Neural cell (in vitro differentiated cells): ENCODE data around the gene FBN1. TPM values are rescaled to one million over a fixed set of nuclear protein-coding genes. Genes with fewer than 3 reads are reported as not detected.

Experiments
- H2AFZ ChIP-seq: fragments of 200-600, 300-800 bp; sonication (generic), shearing (Covaris generic); 2 replicates; pipeline ENCODE4 v1.6.0; 2014; ENCODE audit warnings: low read depth, mild to moderate bottlenecking, antibody characterized with exemption, low read length, moderate library complexity
- H3F3A ChIP-seq: fragments of 200-600 bp; shearing (Covaris generic); 2 replicates; pipeline ENCODE4 v1.6.1; 2016; ENCODE audit warnings: mild to moderate bottlenecking, moderate library complexity, mixed read lengths, antibody characterized with exemption, low read length; ENCODE audit not compliant: insufficient read depth, poor library complexity, severe bottlenecking
- H3K27ac ChIP-seq: fragments of 200-600, 300-800 bp; sonication (generic), shearing (Covaris generic); 2 replicates; pipeline ENCODE4 v1.5.1; 2014; ENCODE audit warnings: mild to moderate bottlenecking, low read length, moderate library complexity
- H3K27me3 ChIP-seq: fragments of 300-800, 200-600 bp; sonication (generic), shearing (Covaris generic); 2 replicates; pipeline ENCODE4 v1.6.0; 2014; ENCODE audit warnings: mild to moderate bottlenecking, low read depth, low read length, moderate library complexity; ENCODE audit not compliant: insufficient read depth
- H3K36me3 ChIP-seq: fragments of 300-800, 200-600 bp; sonication (generic), shearing (Covaris generic); 2 replicates; pipeline ENCODE4 v1.5.1; 2014; ENCODE audit warnings: mild to moderate bottlenecking, antibody characterized with exemption, low read length, moderate library complexity; ENCODE audit not compliant: insufficient read depth
- H3K4me2 ChIP-seq: fragments of 300-800, 200-600 bp; sonication (generic), shearing (Covaris generic); 2 replicates; pipeline ENCODE4 v1.6.0; 2014; ENCODE audit warnings: mild to moderate bottlenecking, low read length
- H3K4me3 ChIP-seq: fragments of 300-800, 200-600 bp; sonication (generic), shearing (Covaris generic); 2 replicates; pipeline ENCODE4 v1.5.1; 2014; ENCODE audit warnings: mild to moderate bottlenecking, low read length, moderate library complexity
- H3K79me2 ChIP-seq: fragments of 200-600 bp; shearing (Covaris generic); replicated peaks from 2 replicates; pipeline ENCODE4 v1.6.0; 2014; ENCODE audit warnings: mild to moderate bottlenecking, low read length, moderate library complexity; ENCODE audit not compliant: insufficient read depth
- H3K9ac ChIP-seq: fragments of 300-800, 200-600 bp; sonication (generic), shearing (Covaris generic); 2 replicates; pipeline ENCODE4 v1.6.1; 2016; ENCODE audit warnings: mild to moderate bottlenecking, low read length, mixed read lengths
- H3K9me2 ChIP-seq: fragments of 200-600 bp; shearing (Covaris generic); 2 replicates; pipeline ENCODE4 v1.6.1; 2016; ENCODE audit warnings: mild to moderate bottlenecking, low read length, mixed read lengths; ENCODE audit not compliant: insufficient read depth
- H3K9me3 ChIP-seq: fragments of 200-600, 300-800 bp; sonication (generic), shearing (Covaris generic); 2 replicates; pipeline ENCODE4 v1.6.1; 2016; ENCODE audit warnings: mild to moderate bottlenecking, mixed run types, low read length, moderate library complexity, mixed read lengths
- H4K20me1 ChIP-seq: fragments of 200-600 bp; shearing (Covaris generic); 2 replicates; pipeline ENCODE4 v1.6.1; 2016; ENCODE audit warnings: mild to moderate bottlenecking, mixed run types; ENCODE audit not compliant: insufficient read depth
- EP300 ChIP-seq: fragments of 450-650 bp; conservative IDR thresholded peaks from 2 replicates; pipeline ENCODE4 v1.6.1; 2014; ENCODE audit warnings: antibody characterized with exemption, mild to moderate bottlenecking, moderate library complexity; ENCODE audit not compliant: poor library complexity, severe bottlenecking
- EZH2 ChIP-seq: fragments of 200-600, 300-800 bp; shearing (Covaris generic), sonication (generic); IDR thresholded peaks from 2 replicates; pipeline ENCODE4 v1.6.1; 2014; ENCODE audit warnings: antibody characterized with exemption, low read length, borderline replicate concordance, mild to moderate bottlenecking; ENCODE audit not compliant: insufficient read depth, poor library complexity, severe bottlenecking
- MXI1 ChIP-seq: fragments of 450-650 bp; conservative IDR thresholded peaks from 2 replicates; pipeline ENCODE4 v1.6.1; 2014; ENCODE audit warnings: antibody characterized with exemption, mild to moderate bottlenecking; ENCODE audit not compliant: poor library complexity, severe bottlenecking
- POLR2AphosphoS5 ChIP-seq: IDR thresholded peaks from 2 replicates; pipeline ENCODE4 v1.6.1; 2012
- RAD21 ChIP-seq: fragments of 450-650 bp; conservative IDR thresholded peaks from 2 replicates; pipeline ENCODE4 v1.6.1; 2014; ENCODE audit warnings: antibody characterized with exemption, mild to moderate bottlenecking, moderate library complexity
- SMC3 ChIP-seq: fragments of 450-650 bp; conservative IDR thresholded peaks from 2 replicates; pipeline ENCODE4 v1.6.1; 2014; ENCODE audit warnings: antibody characterized with exemption, mild to moderate bottlenecking, moderate library complexity; ENCODE audit not compliant: poor library complexity
- TAF1 ChIP-seq: IDR thresholded peaks from 2 replicates; pipeline ENCODE4 v1.6.1; 2012; ENCODE audit warnings: low read depth
- polyA plus RNA-seq: library from polyadenylated mRNA; depleted of rRNA; stranded (reverse); fragments of >200 nt; gene quantifications from 2 replicates; pipeline ENCODE4 v1.2.3, GENCODE V29; 2014
- TF ChIP-seq, protein P1 (sequence below): IDR thresholded peaks from 2 replicates; pipeline ENCODE4 v1.6.1; 2012; ENCODE audit warnings: borderline replicate concordance
- TF ChIP-seq, protein P2 (sequence below): fragments of 450-650 bp; IDR thresholded peaks from 2 replicates; pipeline ENCODE4 v1.5.1; 2014; ENCODE audit warnings: antibody characterized with exemption, mild to moderate bottlenecking, moderate library complexity; ENCODE audit not compliant: poor library complexity, severe bottlenecking

FBN1 gene
- polyA plus RNA-seq, 1 donor from 2014 or later, result 22.0 TPM

DNA sequence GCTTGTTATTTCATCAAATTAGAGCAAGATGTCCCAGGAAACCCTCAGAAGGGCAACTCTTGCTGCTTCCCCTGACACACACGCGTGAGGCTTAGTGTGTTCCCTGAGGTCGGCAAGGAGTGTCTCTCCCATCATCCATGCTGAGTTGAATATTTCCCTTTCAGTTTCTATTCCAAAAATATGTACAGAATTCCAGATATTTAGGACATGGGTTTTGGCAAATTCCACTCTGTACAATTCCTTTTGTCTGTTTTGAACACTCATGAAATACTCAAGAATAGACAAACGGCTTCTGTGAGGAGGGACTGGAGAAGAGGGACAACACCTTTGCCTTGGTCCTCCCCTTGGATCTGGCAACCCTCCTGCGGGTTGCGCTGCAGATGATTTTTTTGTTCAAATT lies 176.2 kb downstream of the FBN1 start:
- H3K4me2 ChIP-seq, result no peak overlapping the region

DNA sequence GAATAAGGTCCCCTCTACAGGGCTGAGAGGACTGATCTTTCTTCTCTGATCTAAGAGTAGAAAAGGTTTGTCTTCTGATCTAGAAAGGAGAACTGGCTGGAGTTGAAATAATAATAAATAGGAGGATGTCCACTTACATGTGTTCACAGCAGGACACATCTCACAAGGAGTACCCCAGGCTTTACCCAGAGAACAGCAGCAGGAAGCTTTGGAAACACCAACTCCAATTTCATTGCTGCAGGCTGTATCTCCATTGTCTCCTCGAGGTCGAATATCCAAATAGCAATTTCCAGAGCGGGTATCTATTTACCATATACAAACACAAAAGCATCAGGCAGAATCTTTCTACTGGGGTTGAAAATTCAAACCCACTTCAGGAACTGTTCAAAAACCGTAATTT lies 177.7 kb downstream of the FBN1 start:
- Histone ChIP-seq H3K9me3 (no peaks in the 10 kb centered on the region), H3K4me3 (no peak overlapping the region), H2AFZ (no peak overlapping the region), H3K79me2 (no peaks in the 10 kb centered on the region), H3K9ac (no peak overlapping the region), H3K27me3 (no peaks in the 10 kb centered on the region), H3K27ac (no peak overlapping the region), H4K20me1 (no peaks in the 10 kb centered on the region), H3K4me2 (no peak overlapping the region), H3K36me3 (peaks cover 3% of the 10 kb centered on the region), H3F3A (no peaks in the 10 kb centered on the region), H3K9me2 (no peaks in the 10 kb centered on the region)
- no peak for TF ChIP-seq EP300
- TF ChIP-seq MXI1, result no peak
- TF ChIP-seq, protein P1, sequence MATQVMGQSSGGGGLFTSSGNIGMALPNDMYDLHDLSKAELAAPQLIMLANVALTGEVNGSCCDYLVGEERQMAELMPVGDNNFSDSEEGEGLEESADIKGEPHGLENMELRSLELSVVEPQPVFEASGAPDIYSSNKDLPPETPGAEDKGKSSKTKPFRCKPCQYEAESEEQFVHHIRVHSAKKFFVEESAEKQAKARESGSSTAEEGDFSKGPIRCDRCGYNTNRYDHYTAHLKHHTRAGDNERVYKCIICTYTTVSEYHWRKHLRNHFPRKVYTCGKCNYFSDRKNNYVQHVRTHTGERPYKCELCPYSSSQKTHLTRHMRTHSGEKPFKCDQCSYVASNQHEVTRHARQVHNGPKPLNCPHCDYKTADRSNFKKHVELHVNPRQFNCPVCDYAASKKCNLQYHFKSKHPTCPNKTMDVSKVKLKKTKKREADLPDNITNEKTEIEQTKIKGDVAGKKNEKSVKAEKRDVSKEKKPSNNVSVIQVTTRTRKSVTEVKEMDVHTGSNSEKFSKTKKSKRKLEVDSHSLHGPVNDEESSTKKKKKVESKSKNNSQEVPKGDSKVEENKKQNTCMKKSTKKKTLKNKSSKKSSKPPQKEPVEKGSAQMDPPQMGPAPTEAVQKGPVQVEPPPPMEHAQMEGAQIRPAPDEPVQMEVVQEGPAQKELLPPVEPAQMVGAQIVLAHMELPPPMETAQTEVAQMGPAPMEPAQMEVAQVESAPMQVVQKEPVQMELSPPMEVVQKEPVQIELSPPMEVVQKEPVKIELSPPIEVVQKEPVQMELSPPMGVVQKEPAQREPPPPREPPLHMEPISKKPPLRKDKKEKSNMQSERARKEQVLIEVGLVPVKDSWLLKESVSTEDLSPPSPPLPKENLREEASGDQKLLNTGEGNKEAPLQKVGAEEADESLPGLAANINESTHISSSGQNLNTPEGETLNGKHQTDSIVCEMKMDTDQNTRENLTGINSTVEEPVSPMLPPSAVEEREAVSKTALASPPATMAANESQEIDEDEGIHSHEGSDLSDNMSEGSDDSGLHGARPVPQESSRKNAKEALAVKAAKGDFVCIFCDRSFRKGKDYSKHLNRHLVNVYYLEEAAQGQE, result no peak
- TF ChIP-seq, protein P2, sequence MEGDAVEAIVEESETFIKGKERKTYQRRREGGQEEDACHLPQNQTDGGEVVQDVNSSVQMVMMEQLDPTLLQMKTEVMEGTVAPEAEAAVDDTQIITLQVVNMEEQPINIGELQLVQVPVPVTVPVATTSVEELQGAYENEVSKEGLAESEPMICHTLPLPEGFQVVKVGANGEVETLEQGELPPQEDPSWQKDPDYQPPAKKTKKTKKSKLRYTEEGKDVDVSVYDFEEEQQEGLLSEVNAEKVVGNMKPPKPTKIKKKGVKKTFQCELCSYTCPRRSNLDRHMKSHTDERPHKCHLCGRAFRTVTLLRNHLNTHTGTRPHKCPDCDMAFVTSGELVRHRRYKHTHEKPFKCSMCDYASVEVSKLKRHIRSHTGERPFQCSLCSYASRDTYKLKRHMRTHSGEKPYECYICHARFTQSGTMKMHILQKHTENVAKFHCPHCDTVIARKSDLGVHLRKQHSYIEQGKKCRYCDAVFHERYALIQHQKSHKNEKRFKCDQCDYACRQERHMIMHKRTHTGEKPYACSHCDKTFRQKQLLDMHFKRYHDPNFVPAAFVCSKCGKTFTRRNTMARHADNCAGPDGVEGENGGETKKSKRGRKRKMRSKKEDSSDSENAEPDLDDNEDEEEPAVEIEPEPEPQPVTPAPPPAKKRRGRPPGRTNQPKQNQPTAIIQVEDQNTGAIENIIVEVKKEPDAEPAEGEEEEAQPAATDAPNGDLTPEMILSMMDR, result no peak
- no peak for TF ChIP-seq RAD21
- TF ChIP-seq POLR2AphosphoS5, result no peak
- TF ChIP-seq TAF1, result no peak
- TF ChIP-seq SMC3, result no peak
- TF ChIP-seq EZH2, result no peak

More for the DNA sequence above, 176.2 kb downstream of the FBN1 start:
- TF ChIP-seq RAD21 (no peak), SMC3 (no peak), EZH2 (no peak), POLR2AphosphoS5 (no peak), EP300 (no peak), TAF1 (no peak), MXI1 (no peak)
- TF ChIP-seq, protein P2, result no peak
- TF ChIP-seq, protein P1, result no peak
- no peaks in the 10 kb centered on the region for H4K20me1 ChIP-seq
- H3K4me3 ChIP-seq, result no peak overlapping the region
- no peaks in the 10 kb centered on the region for H3F3A ChIP-seq
- H3K9me2 ChIP-seq, result no peaks in the 10 kb centered on the region
- peaks cover 3% of the 10 kb centered on the region for H3K36me3 ChIP-seq
- no peaks in the 10 kb centered on the region for H3K79me2 ChIP-seq
- H2AFZ ChIP-seq, result no peak overlapping the region
- H3K9ac ChIP-seq, result no peak overlapping the region
- no peak overlapping the region for H3K27ac ChIP-seq
- no peaks in the 10 kb centered on the region for H3K27me3 ChIP-seq
- H3K9me3 ChIP-seq, result no peaks in the 10 kb centered on the region
